K562 (cell line): Measurements from ENCODE around the gene DNM1. TPM values are rescaled to one million over a fixed set of nuclear protein-coding genes. Genes with fewer than 3 reads are reported as not detected.

Experiments
- ATAC-seq: fragments of 200-7000 bp; cut with Tn5 transposase; 3 replicates; pipeline ENCODE4 v1.9.1; 2020; ENCODE audit warnings: moderate library complexity
- BruUV-seq: library from RNA; stranded (reverse); fragments of 400-500 nt; replicated peaks from 2 replicates; lab custom pipeline; 2021; lab: Mats Ljungman, UMichigan
- CTCF ChIA-PET: fragments of 300-600 bp; formaldehyde crosslinking; extraction: SDS; loops from one replicate; lab custom pipeline; 2021; ENCODE audit warnings: low intra/inter-chr PET ratio; lab: Yijun Ruan, JAX
- POLR2A ChIA-PET: fragments of 300-600, 350-650 bp; sonication (Branson Sonifier 250); formaldehyde crosslinking; extraction: SDS; loops from one replicate; lab custom pipeline; 2021; ENCODE audit warnings: antibody characterized with exemption, inconsistent platforms; lab: Yijun Ruan, JAX
- DNase-seq, 4 experiments: peaks; one replicate each; pipeline versions ENCODE4 v3.0.0 to v3.0.0-alpha.2; 2011 to 2018; ENCODE audit warnings: low spot score in 3 of 4, mixed read lengths in 3 of 4; ENCODE audit errors: extremely low read depth in 1 of 4
- FAIRE-seq: peaks from 2 replicates; lab custom pipeline; 2011; peaks lifted over from hg19 to GRCh38; lab: Jason Lieb, UNC
- H2AFZ ChIP-seq: 2 replicates; pipeline ENCODE4 v1.6.0; 2011; ENCODE audit warnings: low read depth, low read length, control low read depth, inconsistent platforms
- H3K27ac ChIP-seq: fragments of 200-600 bp; 3 replicates; pipeline ENCODE4 v1.8.0; 2011; ENCODE audit warnings: low read depth, mild to moderate bottlenecking, control low read depth, inconsistent platforms, low read length, moderate library complexity, mixed read lengths; ENCODE audit errors: extremely low read depth
- H3K27me3 ChIP-seq, 2 experiments: fragments of 300-600 bp in 1 of 2; 2 replicates in 1 of 2; 3 replicates in 1 of 2; pipeline versions ENCODE4 v1.6.0 to v1.8.0; 2011; ENCODE audit warnings: inconsistent platforms in 2 of 2, low read length in 2 of 2, mild to moderate bottlenecking in 1 of 2, mixed read lengths in 1 of 2, moderate library complexity in 1 of 2; ENCODE audit not compliant: control insufficient read depth in 2 of 2, insufficient read depth in 2 of 2
- H3K36me3 ChIP-seq: fragments of 300-600 bp; 3 replicates; pipeline ENCODE4 v1.8.0; 2011; ENCODE audit warnings: mild to moderate bottlenecking, low read length, inconsistent platforms; ENCODE audit not compliant: control insufficient read depth, insufficient read depth
- H3K4me1 ChIP-seq, 2 experiments: fragments of 200-600 bp in 1 of 2; replicated peaks in 1 of 2; 2 replicates in 1 of 2; 3 replicates in 1 of 2; pipeline versions ENCODE4 v1.5.1 to v1.8.0; 2011; ENCODE audit warnings: inconsistent platforms in 2 of 2, low read length in 2 of 2, mild to moderate bottlenecking in 1 of 2, mixed read lengths in 1 of 2, moderate library complexity in 1 of 2; ENCODE audit not compliant: control insufficient read depth in 2 of 2, insufficient read depth in 2 of 2
- H3K4me2 ChIP-seq: 2 replicates; pipeline ENCODE4 v1.6.1; 2011; ENCODE audit warnings: low read length, control low read depth, inconsistent platforms, mixed read lengths; ENCODE audit not compliant: insufficient read depth
- H3K4me3 ChIP-seq: fragments of 200-600 bp; sonication (generic), shearing (Covaris generic); 2 replicates; pipeline ENCODE4 v1.5.1; 2016; ENCODE audit warnings: control low read depth, inconsistent platforms
- H3K79me2 ChIP-seq: fragments of 200-600 bp; 3 replicates; pipeline ENCODE4 v1.8.0; 2011; ENCODE audit warnings: low read length, inconsistent platforms; ENCODE audit not compliant: control insufficient read depth, insufficient read depth
- H3K9ac ChIP-seq, 2 experiments: 2 replicates each; pipeline versions ENCODE4 v1.6.0 to v1.6.1; 2011; ENCODE audit warnings: low read depth in 2 of 2, low read length in 2 of 2, control low read depth in 1 of 2, inconsistent platforms in 1 of 2, mild to moderate bottlenecking in 1 of 2, mixed read lengths in 1 of 2; ENCODE audit not compliant: insufficient read depth in 1 of 2
- H3K9me1 ChIP-seq: one replicate; pipeline ENCODE4 v1.6.0; 2011; ENCODE audit warnings: inconsistent platforms, mild to moderate bottlenecking, low read length, moderate library complexity; ENCODE audit not compliant: control insufficient read depth, insufficient read depth
- H3K9me3 ChIP-seq: replicated peaks from 2 replicates; pipeline ENCODE4 v1.5.1; 2011; ENCODE audit warnings: low read depth, low read length, inconsistent platforms; ENCODE audit not compliant: control insufficient read depth, insufficient read depth
- H4K20me1 ChIP-seq: replicated peaks from 2 replicates; pipeline ENCODE4 v1.6.1; 2011; ENCODE audit warnings: low read length, inconsistent platforms, mixed read lengths; ENCODE audit not compliant: control insufficient read depth, insufficient read depth
- CBFA2T2 ChIP-seq: fragments of 450-650 bp; conservative IDR thresholded peaks from 2 replicates; pipeline ENCODE4 v1.6.1; 2017; ENCODE audit warnings: mild to moderate bottlenecking
- ETV5 ChIP-seq: sonication (generic); formaldehyde crosslinking; IDR thresholded peaks from 2 replicates; pipeline ENCODE4 v1.4.0; 2020; ENCODE audit warnings: low read depth, mild to moderate bottlenecking, missing genetic modification reagents
- IFI16 ChIP-seq: fragments of 250-450 bp; sonication (Bioruptor Pico); IDR thresholded peaks from 2 replicates; pipeline ENCODE4 v2.1.2; 2022; ENCODE audit warnings: mild to moderate bottlenecking, inconsistent platforms
- NELFE ChIP-seq: IDR thresholded peaks from 2 replicates; pipeline ENCODE4 v1.6.1; 2011; ENCODE audit warnings: mild to moderate bottlenecking; ENCODE audit not compliant: insufficient read depth, insufficient read length
- NFXL1 ChIP-seq: fragments of 450-650 bp; formaldehyde crosslinking; IDR thresholded peaks from 2 replicates; pipeline ENCODE4 v1.4.0; 2021; ENCODE audit warnings: mild to moderate bottlenecking
- PCBP2 ChIP-seq: fragments of 200-400 bp; formaldehyde crosslinking; IDR thresholded peaks from 2 replicates; pipeline ENCODE4 v1.6.1; 2018; ENCODE audit warnings: low read length, low read depth, mild to moderate bottlenecking, moderate library complexity; ENCODE audit not compliant: poor library complexity, severe bottlenecking
- POLR2AphosphoS2 ChIP-seq: IDR thresholded peaks from 2 replicates; pipeline ENCODE4 v1.6.1; 2012; ENCODE audit warnings: low read length, improper control_type of control experiment
- RNF2 ChIP-seq: sonication (generic); IDR thresholded peaks from 2 replicates; pipeline ENCODE4 v1.6.1; 2016
- SRSF3 ChIP-seq: fragments of 200-400 bp; formaldehyde crosslinking; IDR thresholded peaks from 2 replicates; pipeline ENCODE4 v1.6.1; 2016; ENCODE audit warnings: mild to moderate bottlenecking, low read length, moderate library complexity; ENCODE audit not compliant: insufficient read depth
- ZNF124 ChIP-seq: sonication (generic); formaldehyde crosslinking; IDR thresholded peaks from 2 replicates; pipeline ENCODE4 v1.8.1; 2022; ENCODE audit warnings: missing genetic modification reagents
- WGBS: fragments of 100-300 bp; shearing (Covaris generic); methylation state at CpG from one replicate; pipeline ENCODE4 v1.1.6; 2016; ENCODE audit warnings: low coverage, mixed read lengths; ENCODE audit not compliant: insufficient coverage; ENCODE audit errors: missing lambda C conversion rate; 5-methylcytosine and 5-hydroxymethylcytosine counted together
- in situ Hi-C: fragments of 300-500 bp; cut with MboI; formaldehyde crosslinking; loops from 4 replicates; pipeline ENCODE4 v1.15.0; 2018; ENCODE audit warnings: inconsistent platforms, mixed read lengths
- intact Hi-C: fragments of 100-400 bp; cut with micrococcal nuclease; formaldehyde crosslinking; loops from 2 replicates; pipeline ENCODE4 v1.14.2; 2022
- polyA plus RNA-seq, 8 experiments: library from polyadenylated mRNA; depleted of rRNA in 4 of 8; stranded (reverse) in 5 of 8; unstranded in 3 of 8; fragments of >200 nt; fragmentation: Nextera tagmentation in 2 of 8; fragmentation: Illumina TruSeq in 1 of 8; extraction: Ambion mirVana in 2 of 8; extraction: Trizol in 1 of 8; gene quantifications; 2 replicates each; pipeline versions ENCODE4 v1.2.1 to v1.2.3, GENCODE V29; 2011 to 2014; ENCODE audit warnings: inconsistent platforms in 1 of 8, missing spikeins in 1 of 8
- total RNA-seq, 7 experiments: library from RNA; depleted of rRNA in 6 of 7; stranded (reverse); fragments of >200 nt in 6 of 7; fragmentation: Illumina TruSeq in 2 of 7; extraction: Trizol in 2 of 7; gene quantifications; 2 replicates each; pipeline versions ENCODE4 v1.2.1 to v1.2.3, GENCODE V29; 2011 to 2021; ENCODE audit warnings: low replicate concordance in 1 of 7
- TF ChIP-seq, protein P1 (sequence below): fragments of 250-450 bp; sonication (Bioruptor Pico); IDR thresholded peaks from 2 replicates; pipeline ENCODE4 v1.4.0; 2020

DNM1 gene
- total and polyA plus RNA-seq, 9 of the 15 experiments (the other 6 are each of a cell fraction or from before 2014, with no cell fraction given), result 0.39 to 23.1 (median 9.1) TPM

DNA sequence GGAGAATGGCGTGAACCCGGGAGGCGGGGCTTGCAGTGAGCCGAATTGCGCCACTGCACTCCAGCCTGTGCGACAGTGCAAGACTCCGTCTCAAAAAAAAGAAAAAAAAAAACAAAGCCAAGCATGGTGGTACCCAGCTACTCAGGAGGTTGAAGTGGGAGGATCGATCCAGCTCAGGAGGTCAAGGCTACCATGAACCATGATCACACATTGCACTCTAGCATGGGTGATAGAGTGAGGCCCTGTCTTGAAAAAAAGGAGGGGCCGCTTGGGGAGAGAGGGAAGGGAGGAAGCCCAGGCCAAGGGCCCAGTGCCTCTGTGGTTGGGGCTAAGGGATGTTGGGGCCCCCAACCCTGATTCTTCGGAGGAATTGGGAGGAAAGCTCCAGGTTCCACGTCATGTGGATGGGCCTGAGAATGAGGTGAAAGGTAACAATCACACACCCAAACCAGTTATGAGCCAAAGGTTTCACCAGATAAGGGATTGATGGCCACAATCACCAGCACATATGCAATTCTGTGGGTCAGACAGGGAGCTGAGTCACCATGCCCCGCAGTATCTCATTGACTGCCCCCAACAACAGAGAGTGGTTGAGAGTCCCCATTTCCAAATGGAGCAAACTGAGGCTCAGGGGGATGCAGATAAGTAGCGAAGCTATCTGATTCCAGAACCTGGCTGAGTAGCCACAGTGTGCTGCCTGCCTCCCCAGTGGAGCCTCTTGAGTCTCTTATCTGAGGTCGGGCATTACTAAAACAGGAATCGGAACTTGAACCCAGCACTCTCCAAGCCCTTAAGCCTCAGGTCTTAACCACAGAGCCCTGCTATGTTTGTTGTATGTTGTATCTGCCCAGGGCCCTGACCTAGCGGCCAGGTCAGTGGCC, 93.4 kb downstream of the DNM1 start (continued):
- no peak for TF ChIP-seq ZNF124 (CRISPR knock-in tag)

DNA sequence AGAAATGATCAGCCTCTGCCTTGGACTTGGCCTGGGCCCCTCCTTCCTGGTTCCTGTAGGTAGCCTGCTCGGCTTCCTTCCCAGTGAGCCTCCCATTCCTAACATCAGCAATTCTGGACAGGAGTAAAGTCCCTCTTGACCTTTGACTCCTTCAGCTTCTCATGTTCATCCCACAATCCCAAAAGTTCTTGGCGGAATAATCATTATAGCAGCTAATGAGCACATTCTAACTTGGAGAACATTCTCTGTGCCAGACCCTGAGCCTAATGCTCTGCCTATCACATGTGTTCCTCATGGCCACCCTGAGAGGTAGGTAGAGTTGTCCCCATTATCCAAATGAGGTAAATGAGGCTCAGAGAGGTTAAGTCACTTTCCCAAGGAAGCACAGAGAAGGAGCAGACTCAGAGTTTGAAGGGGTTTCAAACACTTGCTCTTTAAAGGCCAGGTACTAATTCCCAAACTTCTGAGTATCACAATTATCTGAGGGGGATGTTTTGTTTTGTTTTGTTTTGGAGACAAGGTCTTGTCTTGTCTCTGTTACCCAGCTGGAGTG, 94.1 kb downstream of the DNM1 start:
- H3K4me1 ChIP-seq, result peaks cover 38 to 42% of the 10 kb centered on the region in 2 experiments
- TF ChIP-seq POLR2AphosphoS2 (no peak), RNF2 (no peak), NELFE (no peak), NFXL1 (no peak), CBFA2T2 (no peak), SRSF3 (no peak), PCBP2 (no peak), IFI16 (CRISPR knock-in tag) (no peak), ETV5 (CRISPR knock-in tag) (no peak)
- TF ChIP-seq, protein P1, sequence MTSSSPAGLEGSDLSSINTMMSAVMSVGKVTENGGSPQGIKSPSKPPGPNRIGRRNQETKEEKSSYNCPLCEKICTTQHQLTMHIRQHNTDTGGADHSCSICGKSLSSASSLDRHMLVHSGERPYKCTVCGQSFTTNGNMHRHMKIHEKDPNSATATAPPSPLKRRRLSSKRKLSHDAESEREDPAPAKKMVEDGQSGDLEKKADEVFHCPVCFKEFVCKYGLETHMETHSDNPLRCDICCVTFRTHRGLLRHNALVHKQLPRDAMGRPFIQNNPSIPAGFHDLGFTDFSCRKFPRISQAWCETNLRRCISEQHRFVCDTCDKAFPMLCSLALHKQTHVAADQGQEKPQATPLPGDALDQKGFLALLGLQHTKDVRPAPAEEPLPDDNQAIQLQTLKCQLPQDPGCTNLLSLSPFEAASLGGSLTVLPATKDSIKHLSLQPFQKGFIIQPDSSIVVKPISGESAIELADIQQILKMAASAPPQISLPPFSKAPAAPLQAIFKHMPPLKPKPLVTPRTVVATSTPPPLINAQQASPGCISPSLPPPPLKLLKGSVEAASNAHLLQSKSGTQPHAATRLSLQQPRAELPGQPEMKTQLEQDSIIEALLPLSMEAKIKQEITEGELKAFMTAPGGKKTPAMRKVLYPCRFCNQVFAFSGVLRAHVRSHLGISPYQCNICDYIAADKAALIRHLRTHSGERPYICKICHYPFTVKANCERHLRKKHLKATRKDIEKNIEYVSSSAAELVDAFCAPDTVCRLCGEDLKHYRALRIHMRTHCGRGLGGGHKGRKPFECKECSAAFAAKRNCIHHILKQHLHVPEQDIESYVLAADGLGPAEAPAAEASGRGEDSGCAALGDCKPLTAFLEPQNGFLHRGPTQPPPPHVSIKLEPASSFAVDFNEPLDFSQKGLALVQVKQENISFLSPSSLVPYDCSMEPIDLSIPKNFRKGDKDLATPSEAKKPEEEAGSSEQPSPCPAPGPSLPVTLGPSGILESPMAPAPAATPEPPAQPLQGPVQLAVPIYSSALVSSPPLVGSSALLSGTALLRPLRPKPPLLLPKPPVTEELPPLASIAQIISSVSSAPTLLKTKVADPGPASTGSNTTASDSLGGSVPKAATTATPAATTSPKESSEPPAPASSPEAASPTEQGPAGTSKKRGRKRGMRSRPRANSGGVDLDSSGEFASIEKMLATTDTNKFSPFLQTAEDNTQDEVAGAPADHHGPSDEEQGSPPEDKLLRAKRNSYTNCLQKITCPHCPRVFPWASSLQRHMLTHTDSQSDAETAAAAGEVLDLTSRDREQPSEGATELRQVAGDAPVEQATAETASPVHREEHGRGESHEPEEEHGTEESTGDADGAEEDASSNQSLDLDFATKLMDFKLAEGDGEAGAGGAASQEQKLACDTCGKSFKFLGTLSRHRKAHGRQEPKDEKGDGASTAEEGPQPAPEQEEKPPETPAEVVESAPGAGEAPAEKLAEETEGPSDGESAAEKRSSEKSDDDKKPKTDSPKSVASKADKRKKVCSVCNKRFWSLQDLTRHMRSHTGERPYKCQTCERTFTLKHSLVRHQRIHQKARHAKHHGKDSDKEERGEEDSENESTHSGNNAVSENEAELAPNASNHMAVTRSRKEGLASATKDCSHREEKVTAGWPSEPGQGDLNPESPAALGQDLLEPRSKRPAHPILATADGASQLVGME (CRISPR knock-in tag), result no peak

More for the DNA sequence above, 94.1 kb downstream of the DNM1 start:
- Histone ChIP-seq H3K4me2 (peak overlapping the region; percentile 47), H3K27ac (peak overlapping the region; percentile 49), H3K9ac (peak overlapping the region; percentile 17 to 73; a peak in 3 of 4 replicates), H4K20me1 (0 out of 2 replicates have a peak, but pooled peaks cover 4% of the 10 kb centered on the region), H3K79me2 (no peaks in the 10 kb centered on the region), H3K9me3 (no peaks in the 10 kb centered on the region), H3K36me3 (no peaks in the 10 kb centered on the region), H3K27me3 (no peaks in the 10 kb centered on the region), H2AFZ (no peak overlapping the region), H3K9me1 (peaks cover 8% of the 10 kb centered on the region), H3K4me3 (no peak overlapping the region)
- no peak for ATAC-seq
- 41% methylated on average over 2 of the region's 2 CpGs for WGBS
- peak in 1 of 4 experiments; percentile 17 for DNase-seq
- ChIA-PET CTCF (no interaction called here), POLR2A (interaction anchor here (0.7 to 4.3 kb wide), 14 partner anchors 8 to 98 kb away, joined by 3 to 38 read pairs (median 3); partner anchors contain the start of genes GOLGA2 and SWI5)
- in situ Hi-C loops, result loop anchor here (25.0 kb wide), 1 partner anchor 1490 kb away; no protein-coding TSS in a partner anchor
- BruUV-seq, result no TSS peak
- intact Hi-C loops, result loop anchor here (2.0 to 5.0 kb wide), 3 partner anchors 1390 to 1486 kb away; no protein-coding TSS in a partner anchor
- no peak for FAIRE-seq
